GM10266 (cell line): ENCODE data around the gene MYO5A.

Experiments used
- DNase-seq: peaks from one replicate; pipeline ENCODE4 v3.0.0; 2012; ENCODE audit errors: extremely low spot score
- TF ChIP-seq, protein P1 (sequence below): IDR thresholded peaks from 2 replicates; pipeline ENCODE4 v1.5.1; 2012; ENCODE audit warnings: mild to moderate bottlenecking, low read depth; ENCODE audit not compliant: control insufficient read depth, insufficient read depth; ENCODE audit errors: missing control alignments

MYO5A gene

DNA sequence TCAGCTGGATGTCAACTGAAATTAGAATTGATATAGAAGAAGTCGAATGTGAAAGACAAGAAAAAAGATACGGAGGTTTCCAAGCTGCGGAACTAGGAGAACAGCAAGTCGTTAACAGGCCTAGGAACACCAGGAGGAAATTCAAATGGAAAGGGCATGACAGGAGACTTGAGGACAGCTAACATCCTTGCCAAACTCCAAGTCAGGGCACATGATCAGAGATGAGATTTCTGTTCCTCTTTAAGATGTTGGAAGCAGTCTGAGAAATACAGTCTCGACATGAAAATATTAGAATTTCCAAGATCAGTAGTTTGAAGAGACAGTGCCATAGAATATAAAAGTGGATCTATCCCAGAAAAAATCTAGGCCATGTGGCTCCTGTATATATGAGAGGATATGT lies 5.0 kb downstream of the MYO5A start:
- TF ChIP-seq, protein P1, sequence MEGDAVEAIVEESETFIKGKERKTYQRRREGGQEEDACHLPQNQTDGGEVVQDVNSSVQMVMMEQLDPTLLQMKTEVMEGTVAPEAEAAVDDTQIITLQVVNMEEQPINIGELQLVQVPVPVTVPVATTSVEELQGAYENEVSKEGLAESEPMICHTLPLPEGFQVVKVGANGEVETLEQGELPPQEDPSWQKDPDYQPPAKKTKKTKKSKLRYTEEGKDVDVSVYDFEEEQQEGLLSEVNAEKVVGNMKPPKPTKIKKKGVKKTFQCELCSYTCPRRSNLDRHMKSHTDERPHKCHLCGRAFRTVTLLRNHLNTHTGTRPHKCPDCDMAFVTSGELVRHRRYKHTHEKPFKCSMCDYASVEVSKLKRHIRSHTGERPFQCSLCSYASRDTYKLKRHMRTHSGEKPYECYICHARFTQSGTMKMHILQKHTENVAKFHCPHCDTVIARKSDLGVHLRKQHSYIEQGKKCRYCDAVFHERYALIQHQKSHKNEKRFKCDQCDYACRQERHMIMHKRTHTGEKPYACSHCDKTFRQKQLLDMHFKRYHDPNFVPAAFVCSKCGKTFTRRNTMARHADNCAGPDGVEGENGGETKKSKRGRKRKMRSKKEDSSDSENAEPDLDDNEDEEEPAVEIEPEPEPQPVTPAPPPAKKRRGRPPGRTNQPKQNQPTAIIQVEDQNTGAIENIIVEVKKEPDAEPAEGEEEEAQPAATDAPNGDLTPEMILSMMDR = no peak
- DNase-seq = no peak

DNA sequence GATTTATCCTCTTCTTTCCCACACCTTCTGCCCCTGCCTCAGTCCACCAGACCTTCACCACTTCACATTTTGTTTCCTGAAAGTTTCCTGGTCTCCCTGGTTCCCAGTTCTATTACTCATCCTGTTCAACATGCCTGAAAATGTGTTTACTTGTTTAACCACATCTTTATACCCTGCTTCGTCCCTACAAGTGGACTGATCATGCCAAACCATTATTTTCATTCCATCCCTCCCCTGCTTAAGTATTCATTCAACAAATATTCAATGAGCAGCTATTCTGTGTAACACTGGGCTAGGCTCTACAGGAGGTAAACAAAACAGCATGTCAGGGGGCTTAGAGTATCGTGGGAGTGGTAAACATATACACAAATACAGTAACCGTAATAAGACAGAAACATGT lies 5.5 kb downstream of the MYO5A start:
- TF ChIP-seq, protein P1 = no peak
- no peak for DNase-seq

DNA sequence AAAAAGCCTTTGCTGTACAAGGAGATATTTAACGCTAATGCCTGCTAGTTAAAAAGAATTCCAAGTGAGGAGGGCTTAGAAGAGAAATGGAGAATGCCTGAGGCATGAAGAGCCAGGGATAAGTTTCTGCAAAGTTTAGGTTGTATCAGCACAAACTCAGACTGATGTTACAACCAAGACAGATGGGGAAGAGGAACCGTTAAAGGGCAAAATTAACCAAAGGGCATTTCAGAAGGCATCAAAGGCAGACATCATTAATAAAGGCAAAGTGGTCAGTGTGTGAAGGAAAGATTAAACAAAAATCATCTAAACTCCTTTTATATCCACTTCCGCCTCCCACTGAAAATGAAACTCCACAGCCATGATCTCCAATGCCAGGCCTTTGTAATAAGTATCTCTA lies 7.0 kb downstream of the MYO5A start:
- DNase-seq = no peak
- TF ChIP-seq, protein P1 = no peak

DNA sequence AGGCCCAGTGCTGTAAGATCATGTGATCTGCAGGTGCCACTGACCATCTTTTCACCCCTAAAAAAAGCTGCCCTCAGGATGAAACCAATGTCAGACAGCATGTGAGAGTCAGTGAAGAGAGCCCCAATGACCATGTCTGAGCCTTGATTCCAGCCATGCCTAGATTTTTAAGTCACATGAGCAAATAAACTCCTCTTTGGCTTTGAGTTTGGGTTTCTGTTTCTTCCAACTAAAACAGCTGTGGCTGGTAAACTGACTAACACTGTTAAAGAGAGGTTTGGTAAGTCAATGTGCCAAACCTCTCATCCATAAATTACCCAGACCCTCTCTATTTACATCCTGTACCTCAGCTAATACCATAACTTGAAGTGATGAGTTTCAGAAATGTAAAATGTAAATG lies 8.3 kb downstream of the MYO5A start:
- DNase-seq = no peak
- TF ChIP-seq, protein P1 = no peak

DNA sequence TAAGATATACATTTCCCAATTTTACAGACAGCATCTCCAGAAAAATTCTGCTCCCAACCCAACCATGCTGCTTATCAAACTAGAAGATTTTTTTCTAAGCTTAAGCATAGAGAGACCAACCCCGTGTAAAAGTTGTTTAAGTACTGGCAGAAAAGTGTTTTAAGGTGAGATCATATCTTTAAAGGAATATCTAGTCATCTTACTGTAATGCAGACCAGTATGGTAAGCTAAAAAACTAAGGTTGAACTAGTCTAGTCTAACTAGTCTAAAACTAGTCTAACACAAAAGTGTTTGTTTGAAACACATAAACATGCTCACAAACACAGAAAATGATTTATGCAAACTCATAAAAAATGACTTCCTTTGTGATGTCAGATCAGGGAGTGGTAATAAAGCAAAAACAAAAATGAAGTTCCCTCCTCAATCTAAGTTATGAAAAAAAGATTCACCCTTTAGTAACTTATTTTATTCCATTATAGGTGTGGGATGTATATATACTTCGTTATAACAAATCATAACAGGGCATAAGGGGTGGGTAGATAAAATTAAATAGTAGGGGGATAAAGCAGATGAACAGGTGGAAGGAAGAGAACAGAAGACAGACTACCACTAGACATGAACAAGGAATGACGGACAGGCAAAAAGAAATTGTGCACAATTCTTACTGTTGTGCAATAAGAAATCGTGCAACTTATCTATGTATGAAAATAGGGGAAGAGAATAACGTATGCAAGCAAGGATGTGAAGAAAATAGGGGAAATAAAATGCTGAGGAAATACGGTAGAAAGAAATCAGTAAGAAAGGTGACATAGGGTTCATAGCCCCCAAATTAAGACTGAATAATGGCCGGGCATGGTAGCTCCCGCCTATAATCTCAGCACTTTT lies 10.0 kb downstream of the MYO5A start:
- DNase-seq = no peak

DNA sequence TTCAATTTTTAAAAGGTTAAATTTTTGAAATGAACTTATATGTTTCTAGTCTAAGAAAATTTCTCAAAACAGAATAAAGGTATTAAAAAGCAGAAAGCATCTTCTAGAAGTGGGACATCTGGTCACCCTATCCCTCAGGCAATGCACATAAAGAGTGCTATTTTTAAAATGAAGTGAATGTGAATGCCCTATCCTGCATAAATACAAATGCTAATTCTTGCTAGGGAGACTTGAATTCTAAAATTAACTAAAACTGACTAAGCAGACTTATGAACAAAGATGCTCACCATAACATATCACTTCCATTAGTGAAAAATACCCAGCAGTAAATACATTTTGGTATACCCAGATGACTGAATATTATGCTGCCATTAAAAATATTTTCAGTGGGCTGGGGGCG lies 11.7 kb downstream of the MYO5A start:
- TF ChIP-seq, protein P1 = no peak
- no peak for DNase-seq

More for the DNA sequence above, 10.0 kb downstream of the MYO5A start:
- TF ChIP-seq, protein P1 = no peak

DNA sequence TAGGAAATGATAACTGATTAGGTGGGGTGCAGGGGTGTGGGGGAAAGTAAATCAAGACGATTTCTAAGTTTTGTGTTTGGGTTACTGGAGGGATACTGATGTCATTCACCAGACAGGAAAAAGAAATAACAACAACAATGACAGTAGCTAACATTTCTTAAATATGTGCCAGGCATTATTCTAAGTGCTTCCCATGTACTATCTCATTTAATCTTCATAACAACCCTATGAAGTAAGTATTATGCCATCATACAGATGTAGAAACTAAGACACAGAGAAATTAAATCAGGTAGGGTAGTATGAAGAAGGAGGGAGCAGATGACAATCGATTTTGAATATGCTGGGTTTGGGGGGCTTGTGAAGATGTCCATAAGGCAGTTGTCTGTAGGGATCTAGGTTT lies 13.3 kb downstream of the MYO5A start:
- TF ChIP-seq, protein P1 = no peak
- no peak for DNase-seq
